GM23338 (cell line): ENCODE results near the gene GRID1. TPM values are rescaled to one million over a fixed set of nuclear protein-coding genes. Genes with fewer than 3 reads are reported as not detected.

Experiments used
- ATAC-seq: fragments of 200-7000 bp; cut with Tn5 transposase; 3 replicates; pipeline ENCODE4 v1.9.1; 2020
- DNase-seq: peaks from one replicate; pipeline ENCODE4 v3.0.0-alpha.2; 2015; ENCODE audit warnings: low spot score
- H2AFZ ChIP-seq: fragments of 200-600 bp; sonication (generic); 2 replicates; pipeline ENCODE4 v1.8.0; 2016; ENCODE audit warnings: antibody characterized with exemption, mild to moderate bottlenecking, moderate library complexity
- H3F3A ChIP-seq: fragments of 200-600 bp; sonication (generic); replicated peaks from 2 replicates; pipeline ENCODE4 v1.8.0; 2017; ENCODE audit warnings: antibody characterized with exemption, mixed run types, low read depth
- H3K27ac ChIP-seq: fragments of 200-600 bp; sonication (generic); 2 replicates; pipeline ENCODE4 v1.6.1; 2016; ENCODE audit warnings: low read depth
- H3K27me3 ChIP-seq: fragments of 200-600 bp; sonication (generic); 2 replicates; pipeline ENCODE4 v1.8.0; 2016; ENCODE audit warnings: mild to moderate bottlenecking, mixed run types, moderate library complexity; ENCODE audit not compliant: insufficient read depth
- H3K36me3 ChIP-seq: fragments of 200-600 bp; sonication (generic); 2 replicates; pipeline ENCODE4 v1.8.0; 2016; ENCODE audit warnings: mild to moderate bottlenecking; ENCODE audit not compliant: insufficient read depth
- H3K4me1 ChIP-seq: fragments of 200-600 bp; sonication (generic); 2 replicates; pipeline ENCODE4 v1.8.0; 2016; ENCODE audit warnings: mild to moderate bottlenecking, moderate library complexity; ENCODE audit not compliant: insufficient read depth
- H3K4me2 ChIP-seq: fragments of 200-600 bp; sonication (generic); 2 replicates; pipeline ENCODE4 v1.7.1; 2017; ENCODE audit warnings: mixed run types
- H3K4me3 ChIP-seq: fragments of 200-600 bp; sonication (generic); 2 replicates; pipeline ENCODE4 v1.6.1; 2016; ENCODE audit warnings: mixed run types
- H3K79me2 ChIP-seq: fragments of 200-600 bp; sonication (generic); replicated peaks from 2 replicates; pipeline ENCODE4 v1.8.0; 2017; ENCODE audit warnings: mild to moderate bottlenecking; ENCODE audit not compliant: insufficient read depth
- H3K9me2 ChIP-seq: fragments of 200-600 bp; sonication (generic); 2 replicates; pipeline ENCODE4 v1.8.0; 2017; ENCODE audit not compliant: insufficient read depth
- H4K20me1 ChIP-seq: fragments of 200-600 bp; sonication (generic); replicated peaks from 2 replicates; pipeline ENCODE4 v1.8.0; 2017; ENCODE audit warnings: mild to moderate bottlenecking; ENCODE audit not compliant: insufficient read depth
- H3K27ac Mint-ChIP-seq: 2 replicates; pipeline ENCODE4 v1.8.0; 2020; ENCODE audit warnings: inconsistent platforms, mild to moderate bottlenecking, moderate library complexity, mixed read lengths
- H3K27me3 Mint-ChIP-seq: 3 replicates; pipeline ENCODE4 v1.8.0; 2022; ENCODE audit warnings: low read depth, mild to moderate bottlenecking, moderate library complexity, mixed read lengths, inconsistent platforms; ENCODE audit not compliant: insufficient read depth, poor library complexity
- H3K36me3 Mint-ChIP-seq: 3 replicates; pipeline ENCODE4 v1.8.0; 2021; ENCODE audit warnings: low read depth, mild to moderate bottlenecking, inconsistent platforms, moderate library complexity, mixed read lengths
- H3K4me1 Mint-ChIP-seq: 3 replicates; pipeline ENCODE4 v1.8.0; 2020; ENCODE audit warnings: mild to moderate bottlenecking, inconsistent platforms, mixed read lengths
- H3K4me3 Mint-ChIP-seq: 3 replicates; pipeline ENCODE4 v1.8.0; 2021; ENCODE audit warnings: moderate library complexity, mild to moderate bottlenecking, inconsistent platforms, mixed read lengths
- H3K9me3 Mint-ChIP-seq: 3 replicates; pipeline ENCODE4 v1.8.0; 2020; ENCODE audit warnings: moderate library complexity, mild to moderate bottlenecking, inconsistent platforms, mixed read lengths
- CREB1 ChIP-seq: fragments of 250-450 bp; sonication (Bioruptor Pico); IDR thresholded peaks from 2 replicates; pipeline ENCODE4 v1.5.0; 2020; ENCODE audit warnings: low read depth, mild to moderate bottlenecking, moderate library complexity
- EZH2 ChIP-seq: fragments of 200-600 bp; sonication (generic); IDR thresholded peaks from one replicate; pipeline ENCODE4 v1.8.0; 2017; ENCODE audit warnings: antibody characterized with exemption, mild to moderate bottlenecking, low read depth; ENCODE audit not compliant: unreplicated experiment
- JUNB ChIP-seq: IDR thresholded peaks from one replicate; pipeline ENCODE4 v1.6.1; 2016; ENCODE audit warnings: antibody characterized with exemption; ENCODE audit not compliant: unreplicated experiment
- NANOG ChIP-seq: IDR thresholded peaks from 2 replicates; pipeline ENCODE4 v1.6.1; 2016; ENCODE audit warnings: antibody characterized with exemption, borderline replicate concordance
- POLR2AphosphoS5 ChIP-seq: IDR thresholded peaks from 2 replicates; pipeline ENCODE4 v1.6.1; 2016; ENCODE audit warnings: antibody characterized with exemption, low read depth
- STAT1 ChIP-seq: IDR thresholded peaks from one replicate; pipeline ENCODE4 v1.6.1; 2016; ENCODE audit warnings: antibody characterized with exemption; ENCODE audit not compliant: unreplicated experiment
- ZNF114 ChIP-seq: fragments of 250-450 bp; sonication (Bioruptor Pico); IDR thresholded peaks from 2 replicates; pipeline ENCODE4 v1.5.0; 2020; ENCODE audit warnings: mild to moderate bottlenecking, moderate library complexity
- ZNF331 ChIP-seq: fragments of 250-450 bp; sonication (Bioruptor Pico); IDR thresholded peaks from 2 replicates; pipeline ENCODE4 v1.5.0; 2020; ENCODE audit warnings: low read depth, mild to moderate bottlenecking, moderate library complexity
- polyA plus RNA-seq: library from polyadenylated mRNA; unstranded; fragments of >200 nt; fragmentation: Nextera tagmentation; extraction: Ambion mirVana; gene quantifications from 2 replicates; pipeline ENCODE4 v1.2.1, GENCODE V29; 2016
- total RNA-seq: library from RNA; depleted of rRNA; stranded (reverse); fragments of >200 nt; shearing (Covaris generic); gene quantifications from 2 replicates; pipeline ENCODE4 v1.2.3, GENCODE V29; 2014
- TF ChIP-seq, protein P1 (sequence below): fragments of 250-450 bp; sonication (Bioruptor Pico); IDR thresholded peaks from 2 replicates; pipeline ENCODE4 v1.5.0; 2020; ENCODE audit warnings: mild to moderate bottlenecking, moderate library complexity
- TF ChIP-seq, protein P2 (sequence below): IDR thresholded peaks from 2 replicates; pipeline ENCODE4 v1.6.1; 2016; ENCODE audit warnings: antibody characterized with exemption
- TF ChIP-seq, protein P3 (sequence below): IDR thresholded peaks from one replicate; pipeline ENCODE4 v1.6.1; 2018; ENCODE audit warnings: antibody characterized with exemption; ENCODE audit not compliant: unreplicated experiment
- TF ChIP-seq, protein P4 (sequence below), 2 experiments: fragments of 200-600 bp in 1 of 2; sonication (generic) in 1 of 2; conservative IDR thresholded peaks; 2 replicates each; pipeline versions ENCODE4 v1.5.1 to v1.6.1; 2016 to 2017; ENCODE audit warnings: antibody characterized with exemption in 2 of 2, low read depth in 2 of 2, mild to moderate bottlenecking in 2 of 2, moderate library complexity in 1 of 2

The GRID1 gene
- total and polyA plus RNA-seq, 2 experiments from 2014 or later = 0.14 to 0.15 TPM

DNA sequence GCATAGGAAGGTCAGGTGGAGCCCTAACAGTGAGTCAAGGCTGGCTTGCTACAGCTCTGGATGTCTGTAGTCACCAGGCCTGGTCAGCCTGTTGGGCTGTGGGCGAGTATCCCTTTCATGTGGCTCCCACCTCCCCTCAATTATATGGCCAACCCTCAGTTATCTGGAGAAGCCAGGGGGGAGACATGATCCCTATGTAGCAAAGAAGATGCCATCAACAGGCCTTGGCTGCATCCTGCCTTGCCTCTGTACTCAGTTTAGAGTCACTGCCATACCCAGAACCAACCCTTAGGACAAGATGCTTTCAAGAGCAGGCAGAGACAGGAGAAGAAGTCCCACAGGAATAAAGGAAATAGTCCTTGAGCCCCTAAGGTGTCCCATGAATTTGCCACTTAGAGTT lies 763.9 kb downstream of the GRID1 start (continued):
- TF ChIP-seq, protein P1, sequence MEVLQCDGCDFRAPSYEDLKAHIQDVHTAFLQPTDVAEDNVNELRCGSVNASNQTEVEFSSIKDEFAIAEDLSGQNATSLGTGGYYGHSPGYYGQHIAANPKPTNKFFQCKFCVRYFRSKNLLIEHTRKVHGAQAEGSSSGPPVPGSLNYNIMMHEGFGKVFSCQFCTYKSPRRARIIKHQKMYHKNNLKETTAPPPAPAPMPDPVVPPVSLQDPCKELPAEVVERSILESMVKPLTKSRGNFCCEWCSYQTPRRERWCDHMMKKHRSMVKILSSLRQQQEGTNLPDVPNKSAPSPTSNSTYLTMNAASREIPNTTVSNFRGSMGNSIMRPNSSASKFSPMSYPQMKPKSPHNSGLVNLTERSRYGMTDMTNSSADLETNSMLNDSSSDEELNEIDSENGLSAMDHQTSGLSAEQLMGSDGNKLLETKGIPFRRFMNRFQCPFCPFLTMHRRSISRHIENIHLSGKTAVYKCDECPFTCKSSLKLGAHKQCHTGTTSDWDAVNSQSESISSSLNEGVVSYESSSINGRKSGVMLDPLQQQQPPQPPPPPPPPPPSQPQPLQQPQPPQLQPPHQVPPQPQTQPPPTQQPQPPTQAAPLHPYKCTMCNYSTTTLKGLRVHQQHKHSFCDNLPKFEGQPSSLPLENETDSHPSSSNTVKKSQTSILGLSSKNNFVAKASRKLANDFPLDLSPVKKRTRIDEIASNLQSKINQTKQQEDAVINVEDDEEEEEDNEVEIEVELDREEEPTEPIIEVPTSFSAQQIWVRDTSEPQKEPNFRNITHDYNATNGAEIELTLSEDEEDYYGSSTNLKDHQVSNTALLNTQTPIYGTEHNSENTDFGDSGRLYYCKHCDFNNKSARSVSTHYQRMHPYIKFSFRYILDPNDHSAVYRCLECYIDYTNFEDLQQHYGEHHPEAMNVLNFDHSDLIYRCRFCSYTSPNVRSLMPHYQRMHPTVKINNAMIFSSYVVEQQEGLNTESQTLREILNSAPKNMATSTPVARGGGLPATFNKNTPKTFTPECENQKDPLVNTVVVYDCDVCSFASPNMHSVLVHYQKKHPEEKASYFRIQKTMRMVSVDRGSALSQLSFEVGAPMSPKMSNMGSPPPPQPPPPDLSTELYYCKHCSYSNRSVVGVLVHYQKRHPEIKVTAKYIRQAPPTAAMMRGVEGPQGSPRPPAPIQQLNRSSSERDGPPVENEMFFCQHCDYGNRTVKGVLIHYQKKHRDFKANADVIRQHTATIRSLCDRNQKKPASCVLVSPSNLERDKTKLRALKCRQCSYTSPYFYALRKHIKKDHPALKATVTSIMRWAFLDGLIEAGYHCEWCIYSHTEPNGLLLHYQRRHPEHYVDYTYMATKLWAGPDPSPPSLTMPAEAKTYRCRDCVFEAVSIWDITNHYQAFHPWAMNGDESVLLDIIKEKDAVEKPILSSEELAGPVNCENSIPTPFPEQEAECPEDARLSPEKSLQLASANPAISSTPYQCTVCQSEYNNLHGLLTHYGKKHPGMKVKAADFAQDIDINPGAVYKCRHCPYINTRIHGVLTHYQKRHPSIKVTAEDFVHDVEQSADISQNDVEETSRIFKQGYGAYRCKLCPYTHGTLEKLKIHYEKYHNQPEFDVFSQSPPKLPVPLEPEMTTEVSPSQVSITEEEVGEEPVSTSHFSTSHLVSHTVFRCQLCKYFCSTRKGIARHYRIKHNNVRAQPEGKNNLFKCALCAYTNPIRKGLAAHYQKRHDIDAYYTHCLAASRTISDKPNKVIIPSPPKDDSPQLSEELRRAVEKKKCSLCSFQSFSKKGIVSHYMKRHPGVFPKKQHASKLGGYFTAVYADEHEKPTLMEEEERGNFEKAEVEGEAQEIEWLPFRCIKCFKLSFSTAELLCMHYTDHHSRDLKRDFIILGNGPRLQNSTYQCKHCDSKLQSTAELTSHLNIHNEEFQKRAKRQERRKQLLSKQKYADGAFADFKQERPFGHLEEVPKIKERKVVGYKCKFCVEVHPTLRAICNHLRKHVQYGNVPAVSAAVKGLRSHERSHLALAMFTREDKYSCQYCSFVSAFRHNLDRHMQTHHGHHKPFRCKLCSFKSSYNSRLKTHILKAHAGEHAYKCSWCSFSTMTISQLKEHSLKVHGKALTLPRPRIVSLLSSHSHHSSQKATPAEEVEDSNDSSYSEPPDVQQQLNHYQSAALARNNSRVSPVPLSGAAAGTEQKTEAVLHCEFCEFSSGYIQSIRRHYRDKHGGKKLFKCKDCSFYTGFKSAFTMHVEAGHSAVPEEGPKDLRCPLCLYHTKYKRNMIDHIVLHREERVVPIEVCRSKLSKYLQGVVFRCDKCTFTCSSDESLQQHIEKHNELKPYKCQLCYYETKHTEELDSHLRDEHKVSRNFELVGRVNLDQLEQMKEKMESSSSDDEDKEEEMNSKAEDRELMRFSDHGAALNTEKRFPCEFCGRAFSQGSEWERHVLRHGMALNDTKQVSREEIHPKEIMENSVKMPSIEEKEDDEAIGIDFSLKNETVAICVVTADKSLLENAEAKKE (CRISPR knock-in tag) = no peak
- TF ChIP-seq ZNF331 (CRISPR knock-in tag) = no peak
- TF ChIP-seq JUNB = no peak
- no peak for TF ChIP-seq POLR2AphosphoS5
- TF ChIP-seq, protein P2, sequence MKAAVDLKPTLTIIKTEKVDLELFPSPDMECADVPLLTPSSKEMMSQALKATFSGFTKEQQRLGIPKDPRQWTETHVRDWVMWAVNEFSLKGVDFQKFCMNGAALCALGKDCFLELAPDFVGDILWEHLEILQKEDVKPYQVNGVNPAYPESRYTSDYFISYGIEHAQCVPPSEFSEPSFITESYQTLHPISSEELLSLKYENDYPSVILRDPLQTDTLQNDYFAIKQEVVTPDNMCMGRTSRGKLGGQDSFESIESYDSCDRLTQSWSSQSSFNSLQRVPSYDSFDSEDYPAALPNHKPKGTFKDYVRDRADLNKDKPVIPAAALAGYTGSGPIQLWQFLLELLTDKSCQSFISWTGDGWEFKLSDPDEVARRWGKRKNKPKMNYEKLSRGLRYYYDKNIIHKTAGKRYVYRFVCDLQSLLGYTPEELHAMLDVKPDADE = no peak

DNA sequence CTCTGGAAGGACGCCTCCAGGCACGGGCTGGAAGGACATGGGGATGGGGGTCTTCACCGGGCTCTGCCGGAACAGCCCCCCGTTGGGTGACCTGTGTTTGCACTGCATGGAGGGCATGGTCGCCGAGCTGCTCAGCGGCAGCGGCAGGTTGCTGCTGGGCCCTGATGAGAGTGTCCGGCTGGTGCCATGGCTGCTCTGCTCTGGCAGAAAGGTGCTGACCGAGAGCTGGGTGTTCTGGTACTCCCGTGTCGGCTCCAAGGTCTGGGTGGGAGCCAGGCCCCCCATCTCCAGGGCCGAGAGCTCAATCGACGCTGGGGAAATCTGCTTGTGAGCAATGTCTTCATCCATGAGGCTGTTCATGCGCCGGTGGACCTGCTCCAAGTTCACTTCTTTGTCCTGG lies 764.3 kb downstream of the GRID1 start:
- no peak for TF ChIP-seq JUNB
- TF ChIP-seq ZNF114 = no peak
- no peak for TF ChIP-seq STAT1
- no peak for TF ChIP-seq POLR2AphosphoS5
- TF ChIP-seq, protein P3, sequence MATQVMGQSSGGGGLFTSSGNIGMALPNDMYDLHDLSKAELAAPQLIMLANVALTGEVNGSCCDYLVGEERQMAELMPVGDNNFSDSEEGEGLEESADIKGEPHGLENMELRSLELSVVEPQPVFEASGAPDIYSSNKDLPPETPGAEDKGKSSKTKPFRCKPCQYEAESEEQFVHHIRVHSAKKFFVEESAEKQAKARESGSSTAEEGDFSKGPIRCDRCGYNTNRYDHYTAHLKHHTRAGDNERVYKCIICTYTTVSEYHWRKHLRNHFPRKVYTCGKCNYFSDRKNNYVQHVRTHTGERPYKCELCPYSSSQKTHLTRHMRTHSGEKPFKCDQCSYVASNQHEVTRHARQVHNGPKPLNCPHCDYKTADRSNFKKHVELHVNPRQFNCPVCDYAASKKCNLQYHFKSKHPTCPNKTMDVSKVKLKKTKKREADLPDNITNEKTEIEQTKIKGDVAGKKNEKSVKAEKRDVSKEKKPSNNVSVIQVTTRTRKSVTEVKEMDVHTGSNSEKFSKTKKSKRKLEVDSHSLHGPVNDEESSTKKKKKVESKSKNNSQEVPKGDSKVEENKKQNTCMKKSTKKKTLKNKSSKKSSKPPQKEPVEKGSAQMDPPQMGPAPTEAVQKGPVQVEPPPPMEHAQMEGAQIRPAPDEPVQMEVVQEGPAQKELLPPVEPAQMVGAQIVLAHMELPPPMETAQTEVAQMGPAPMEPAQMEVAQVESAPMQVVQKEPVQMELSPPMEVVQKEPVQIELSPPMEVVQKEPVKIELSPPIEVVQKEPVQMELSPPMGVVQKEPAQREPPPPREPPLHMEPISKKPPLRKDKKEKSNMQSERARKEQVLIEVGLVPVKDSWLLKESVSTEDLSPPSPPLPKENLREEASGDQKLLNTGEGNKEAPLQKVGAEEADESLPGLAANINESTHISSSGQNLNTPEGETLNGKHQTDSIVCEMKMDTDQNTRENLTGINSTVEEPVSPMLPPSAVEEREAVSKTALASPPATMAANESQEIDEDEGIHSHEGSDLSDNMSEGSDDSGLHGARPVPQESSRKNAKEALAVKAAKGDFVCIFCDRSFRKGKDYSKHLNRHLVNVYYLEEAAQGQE = no peak
- TF ChIP-seq NANOG = no peak
- TF ChIP-seq CREB1 (CRISPR knock-in tag) = no peak
- TF ChIP-seq EZH2 = no peak
- TF ChIP-seq, protein P4, sequence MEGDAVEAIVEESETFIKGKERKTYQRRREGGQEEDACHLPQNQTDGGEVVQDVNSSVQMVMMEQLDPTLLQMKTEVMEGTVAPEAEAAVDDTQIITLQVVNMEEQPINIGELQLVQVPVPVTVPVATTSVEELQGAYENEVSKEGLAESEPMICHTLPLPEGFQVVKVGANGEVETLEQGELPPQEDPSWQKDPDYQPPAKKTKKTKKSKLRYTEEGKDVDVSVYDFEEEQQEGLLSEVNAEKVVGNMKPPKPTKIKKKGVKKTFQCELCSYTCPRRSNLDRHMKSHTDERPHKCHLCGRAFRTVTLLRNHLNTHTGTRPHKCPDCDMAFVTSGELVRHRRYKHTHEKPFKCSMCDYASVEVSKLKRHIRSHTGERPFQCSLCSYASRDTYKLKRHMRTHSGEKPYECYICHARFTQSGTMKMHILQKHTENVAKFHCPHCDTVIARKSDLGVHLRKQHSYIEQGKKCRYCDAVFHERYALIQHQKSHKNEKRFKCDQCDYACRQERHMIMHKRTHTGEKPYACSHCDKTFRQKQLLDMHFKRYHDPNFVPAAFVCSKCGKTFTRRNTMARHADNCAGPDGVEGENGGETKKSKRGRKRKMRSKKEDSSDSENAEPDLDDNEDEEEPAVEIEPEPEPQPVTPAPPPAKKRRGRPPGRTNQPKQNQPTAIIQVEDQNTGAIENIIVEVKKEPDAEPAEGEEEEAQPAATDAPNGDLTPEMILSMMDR (conservative IDR thresholded peaks at IDR 0.05; ENCODE audit: low read depth in 2 of 2) = no peak
- Mint-ChIP-seq H3K36me3 (peaks cover 5% of the 10 kb centered on the region; the same call in 1 of the 3 replicates), H3K27ac (no peak overlapping the region), H3K4me1 (no peaks in the 10 kb centered on the region), H3K27me3 (peaks cover 2% of the 10 kb centered on the region), H3K4me3 (no peak overlapping the region), H3K9me3 (peaks cover 86% of the 10 kb centered on the region)
- Histone ChIP-seq H3K4me2 (no peak overlapping the region), H3F3A (no peaks in the 10 kb centered on the region), H3K27me3 (no peaks in the 10 kb centered on the region), H3K27ac (no peak overlapping the region), H4K20me1 (no peaks in the 10 kb centered on the region), H3K36me3 (no peaks in the 10 kb centered on the region), H3K4me3 (no peak overlapping the region), H3K9me2 (no peaks in the 10 kb centered on the region), H2AFZ (no peak overlapping the region), H3K4me1 (no peaks in the 10 kb centered on the region), H3K79me2 (no peaks in the 10 kb centered on the region)
- DNase-seq (no peak), ATAC-seq (no peak)
